Mucosa of descending colon (tissue), 3 donors: ENCODE data around the gene FARS2. TPM values are rescaled to one million over a fixed set of nuclear protein-coding genes. Genes with fewer than 3 reads are reported as not detected.
A peak's percentile ranks its signal among the peaks of the same experiment; 100 is the strongest.

Experiments used
- ATAC-seq: fragments of 200-7000 bp; cut with Tn5 transposase; one replicate; pipeline ENCODE4 v1.9.1; 2020; ENCODE audit warnings: mild to moderate bottlenecking, moderate library complexity
- DNase-seq, 3 donors: peaks; one replicate each; pipeline ENCODE4 v3.0.0-alpha.2; 2020
- H3K36me3 ChIP-seq: fragments of 200-600 bp; one replicate; pipeline ENCODE4 v1.8.0; 2021; ENCODE audit warnings: low read depth, mild to moderate bottlenecking
- H3K4me1 ChIP-seq: fragments of 200-600 bp; one replicate; pipeline ENCODE4 v1.8.0; 2021; ENCODE audit warnings: low read depth, mild to moderate bottlenecking
- H3K4me3 ChIP-seq: fragments of 200-600 bp; one replicate; pipeline ENCODE4 v1.8.0; 2021; ENCODE audit warnings: mild to moderate bottlenecking
- H3K9me3 ChIP-seq: fragments of 200-600 bp; one replicate; pipeline ENCODE4 v1.8.0; 2021; ENCODE audit warnings: mild to moderate bottlenecking
- intact Hi-C, 2 donors: fragments of 100-400 bp; cut with DNase I in 1 of 2; cut with micrococcal nuclease in 1 of 2; formaldehyde crosslinking; loops; one replicate each; pipeline versions ENCODE4 v1.11.0 to v1.11.1; 2022; cut with DNase I, micrococcal nuclease
- total RNA-seq, 3 donors: library from RNA; stranded (reverse); fragmentation: NEBNext Ultra II Directional in 2 of 3; extraction: Animal tissue kit (Norgen Biotek cat#: 25700) in 2 of 3; gene quantifications; one replicate each; pipeline versions ENCODE4 v1.2.1 to v1.2.4, GENCODE V29; 2021 to 2023
- TF ChIP-seq, protein P1 (sequence below): fragments of 200-600 bp; IDR thresholded peaks from one replicate; pipeline ENCODE4 v1.8.0; 2022; ENCODE audit warnings: antibody characterized with exemption, mild to moderate bottlenecking
- donor health status: DM: no; HTN: no; CAD: no; lungs with moderate emphysema.
- donor health status: DM: no; HTN: no; CAD: no.
- donor health status: DM: no; HTN: yes; CAD: no.

FARS2 gene
- total RNA-seq, 3 donors from 2014 or later, result 15.2 to 21.6 (median 17.2) TPM

DNA sequence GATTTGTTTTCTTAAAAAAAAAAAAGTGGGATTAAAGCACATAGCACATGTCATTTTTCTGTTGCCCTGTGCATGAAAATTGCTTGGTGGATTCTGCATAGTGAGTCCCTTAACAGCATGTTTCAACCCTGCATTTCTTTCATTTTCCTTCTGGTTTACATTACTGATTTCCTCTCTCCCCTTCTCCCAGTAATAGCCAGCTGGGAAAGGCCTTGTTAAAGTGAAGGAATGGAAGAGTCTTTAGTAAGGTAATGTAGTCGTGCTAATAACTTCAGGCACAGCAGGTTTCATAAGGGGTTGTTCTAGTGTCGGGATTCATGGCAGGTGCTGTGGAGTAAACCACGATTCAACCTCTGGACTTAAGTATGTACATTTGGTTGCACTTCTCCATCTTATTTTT, 202.4 kb downstream of the FARS2 start:
- Histone ChIP-seq H3K9me3 (no peaks in the 10 kb centered on the region), H3K4me1 (no peaks in the 10 kb centered on the region), H3K4me3 (no peak overlapping the region), H3K36me3 (no peaks in the 10 kb centered on the region)
- DNase-seq (no peak), ATAC-seq (no peak)
- intact Hi-C loops, result no loop called here
- TF ChIP-seq, protein P1, sequence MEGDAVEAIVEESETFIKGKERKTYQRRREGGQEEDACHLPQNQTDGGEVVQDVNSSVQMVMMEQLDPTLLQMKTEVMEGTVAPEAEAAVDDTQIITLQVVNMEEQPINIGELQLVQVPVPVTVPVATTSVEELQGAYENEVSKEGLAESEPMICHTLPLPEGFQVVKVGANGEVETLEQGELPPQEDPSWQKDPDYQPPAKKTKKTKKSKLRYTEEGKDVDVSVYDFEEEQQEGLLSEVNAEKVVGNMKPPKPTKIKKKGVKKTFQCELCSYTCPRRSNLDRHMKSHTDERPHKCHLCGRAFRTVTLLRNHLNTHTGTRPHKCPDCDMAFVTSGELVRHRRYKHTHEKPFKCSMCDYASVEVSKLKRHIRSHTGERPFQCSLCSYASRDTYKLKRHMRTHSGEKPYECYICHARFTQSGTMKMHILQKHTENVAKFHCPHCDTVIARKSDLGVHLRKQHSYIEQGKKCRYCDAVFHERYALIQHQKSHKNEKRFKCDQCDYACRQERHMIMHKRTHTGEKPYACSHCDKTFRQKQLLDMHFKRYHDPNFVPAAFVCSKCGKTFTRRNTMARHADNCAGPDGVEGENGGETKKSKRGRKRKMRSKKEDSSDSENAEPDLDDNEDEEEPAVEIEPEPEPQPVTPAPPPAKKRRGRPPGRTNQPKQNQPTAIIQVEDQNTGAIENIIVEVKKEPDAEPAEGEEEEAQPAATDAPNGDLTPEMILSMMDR, result no peak

DNA sequence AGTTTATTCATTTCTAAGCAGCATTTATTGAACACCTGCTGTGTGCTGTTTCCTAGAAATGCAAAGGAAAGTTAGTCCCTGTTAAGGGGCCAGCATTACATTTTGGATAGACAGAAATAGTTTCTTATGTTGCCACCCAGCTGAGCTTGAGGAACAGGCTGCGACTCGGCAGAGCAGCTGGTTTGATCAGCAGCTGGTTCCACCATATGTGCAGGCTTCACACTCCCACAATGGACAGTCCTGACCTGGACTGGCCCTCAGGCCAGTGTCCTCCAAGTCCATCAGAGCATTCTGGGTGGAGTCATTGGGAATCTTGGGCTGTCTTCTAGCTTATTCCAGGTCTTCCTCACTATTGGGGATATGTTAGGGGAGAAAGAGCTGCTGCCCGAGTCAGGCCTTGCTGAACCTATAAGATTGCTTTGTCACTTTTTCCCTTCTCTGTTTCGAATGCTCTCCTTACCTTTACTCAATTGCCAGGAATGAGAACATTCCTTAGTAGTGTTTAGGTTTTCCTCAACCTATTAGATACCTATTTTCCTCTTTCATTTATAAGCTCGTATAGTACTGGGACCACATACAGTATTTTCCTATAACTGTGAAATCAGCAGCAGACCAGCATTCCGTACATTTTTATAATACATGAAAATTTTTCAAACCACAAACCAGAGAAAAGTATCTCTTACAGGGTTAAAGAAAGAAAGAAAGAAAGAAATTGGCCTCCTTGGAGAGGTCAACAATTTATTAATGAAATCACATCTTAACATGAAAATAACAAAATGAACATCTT, 203.0 kb downstream of the FARS2 start:
- TF ChIP-seq, protein P1, result no peak
- Histone ChIP-seq H3K36me3 (no peaks in the 10 kb centered on the region), H3K4me3 (no peak overlapping the region), H3K9me3 (no peaks in the 10 kb centered on the region), H3K4me1 (no peaks in the 10 kb centered on the region)
- intact Hi-C loops, result no loop called here
- no peak for ATAC-seq
- DNase-seq, result no peak

DNA sequence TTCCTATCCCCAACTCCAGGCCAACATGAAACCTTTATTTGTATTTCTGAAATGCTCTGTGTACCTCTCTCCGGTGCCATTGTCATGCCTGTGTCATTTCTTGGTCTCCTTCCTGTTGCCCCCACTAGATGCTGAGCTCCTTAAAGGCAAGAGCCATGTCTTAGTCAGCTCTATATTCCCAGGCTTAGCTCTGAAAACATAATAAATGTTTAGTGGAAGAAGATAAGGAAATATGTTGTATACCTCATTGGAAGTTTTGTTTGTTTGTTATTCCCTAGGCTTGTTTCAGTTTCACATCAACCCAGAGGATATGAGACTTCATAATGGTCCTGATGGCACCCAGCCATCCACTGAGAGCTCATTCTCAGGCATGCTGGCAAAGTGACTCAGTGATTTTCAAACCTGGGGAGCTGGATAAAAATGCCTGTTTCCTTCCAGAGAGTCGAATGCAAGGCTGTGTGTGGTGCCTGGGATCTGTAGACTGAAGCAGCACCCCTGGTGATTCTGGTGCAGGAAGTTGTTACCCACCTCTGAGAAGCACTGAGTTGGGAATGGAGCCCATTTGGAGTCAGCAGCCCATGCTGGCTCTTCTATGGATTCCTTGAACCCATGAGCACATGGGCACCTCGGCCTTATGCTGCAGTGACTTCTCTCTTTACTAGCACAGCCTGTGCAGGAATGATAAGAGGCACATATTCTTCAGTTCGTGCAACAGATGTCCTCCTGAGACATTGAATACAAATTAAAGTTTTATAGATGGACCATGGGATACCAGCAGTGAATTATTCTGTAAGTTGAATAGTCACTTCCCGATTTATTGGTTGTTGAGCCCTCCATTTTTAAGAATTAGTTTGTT, 205.2 kb downstream of the FARS2 start:
- H3K36me3 ChIP-seq, result no peaks in the 10 kb centered on the region
- intact Hi-C loops, result no loop called here
- H3K9me3 ChIP-seq, result no peaks in the 10 kb centered on the region
- TF ChIP-seq, protein P1, result no peak
- no peak overlapping the region for H3K4me3 ChIP-seq
- H3K4me1 ChIP-seq, result no peaks in the 10 kb centered on the region
- ATAC-seq (peak; percentile 36), DNase-seq (no peak)

DNA sequence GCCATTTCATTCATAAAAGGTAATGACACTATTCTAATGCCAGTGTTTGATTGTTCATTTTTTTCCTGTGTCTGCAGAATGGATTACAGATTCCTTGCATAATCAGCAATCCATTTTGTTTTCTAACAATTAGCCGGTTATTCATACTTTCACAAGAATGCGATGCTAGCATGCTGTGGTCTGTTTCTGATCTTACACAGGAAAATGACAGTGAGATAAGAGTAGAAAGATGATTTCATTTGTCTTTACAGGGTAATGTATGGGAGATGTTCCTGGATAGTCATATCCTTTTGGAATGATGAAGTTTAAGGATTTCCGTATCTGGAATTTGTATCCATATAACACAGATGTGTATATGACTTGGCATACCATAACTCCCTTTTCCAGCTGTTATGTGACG, 207.3 kb downstream of the FARS2 start:
- TF ChIP-seq, protein P1, result no peak
- ATAC-seq, result no peak
- intact Hi-C loops, result no loop called here

DNA sequence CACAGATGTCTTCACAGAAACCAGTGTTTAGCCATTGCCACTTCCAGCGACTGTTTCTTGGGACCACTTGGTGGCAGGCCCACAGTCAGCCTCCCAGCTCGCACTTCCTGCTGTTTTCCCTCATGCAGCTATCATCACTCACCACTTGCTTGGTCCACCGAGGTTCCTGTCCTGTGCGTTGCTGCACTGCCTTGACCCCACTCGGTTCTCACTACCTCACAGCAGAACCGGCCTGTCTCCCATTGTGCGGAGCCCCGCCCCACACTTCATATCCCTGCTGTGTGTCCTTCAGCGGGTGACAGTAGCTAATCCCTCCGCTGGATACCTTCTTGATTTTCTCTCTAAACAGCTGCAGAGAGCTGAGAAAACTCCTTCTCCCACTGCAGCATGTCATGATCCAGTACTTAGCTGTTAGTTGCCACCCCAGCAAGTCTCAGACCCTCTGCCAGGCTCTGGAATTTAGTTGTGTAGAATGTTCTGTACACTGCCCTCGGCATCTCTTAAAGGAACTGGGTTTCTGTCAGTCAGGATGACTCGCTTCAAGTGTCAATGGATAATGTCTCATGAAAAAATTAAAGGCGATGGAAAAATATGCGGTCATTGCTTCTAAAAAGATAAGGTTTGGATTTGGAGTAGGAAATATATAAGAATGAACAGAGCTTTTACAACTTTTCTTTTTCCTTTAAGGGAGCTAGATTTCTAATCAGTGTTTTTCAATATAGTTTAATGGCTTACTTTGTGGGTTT, 208.0 kb downstream of the FARS2 start:
- Histone ChIP-seq H3K9me3 (no peaks in the 10 kb centered on the region), H3K4me1 (no peaks in the 10 kb centered on the region), H3K4me3 (no peak overlapping the region), H3K36me3 (no peaks in the 10 kb centered on the region)
- DNase-seq (no peak), ATAC-seq (no peak)
- intact Hi-C loops, result no loop called here
- TF ChIP-seq, protein P1, result no peak

More for the DNA sequence above, 207.3 kb downstream of the FARS2 start:
- Histone ChIP-seq H3K4me1 (no peaks in the 10 kb centered on the region), H3K9me3 (no peaks in the 10 kb centered on the region), H3K36me3 (no peaks in the 10 kb centered on the region), H3K4me3 (no peak overlapping the region)
- no peak for DNase-seq
